IMR-90 (cell line): Measurements from ENCODE around the gene KRT16. TPM values are rescaled to one million over a fixed set of nuclear protein-coding genes. Genes with fewer than 3 reads are reported as not detected.

Experiments
- ATAC-seq: fragments of 200-7000 bp; cut with Tn5 transposase; 2 replicates; pipeline ENCODE4 v1.9.1; 2020; ENCODE audit warnings: low read depth, mild to moderate bottlenecking, moderate library complexity
- BruUV-seq: library from RNA; stranded (reverse); fragments of 400-500 nt; replicated peaks from 2 replicates; lab custom pipeline; 2021; lab: Mats Ljungman, UMichigan
- CTCF ChIA-PET: fragments of 300-600 bp; formaldehyde crosslinking; extraction: SDS; loops from one replicate; lab custom pipeline; 2021; ENCODE audit warnings: antibody characterized with exemption; lab: Yijun Ruan, JAX
- POLR2A ChIA-PET: fragments of 300-600 bp; sonication (Branson Sonifier 250); formaldehyde crosslinking; loops from one replicate; lab custom pipeline; 2022; ENCODE audit warnings: antibody characterized with exemption; ENCODE audit not compliant: unreplicated experiment; lab: Charles Lee
- DNase-seq: peaks from one replicate; pipeline ENCODE4 v3.0.0; 2013
- H2AFZ ChIP-seq: replicated peaks from 2 replicates; pipeline ENCODE3; 2013; ENCODE audit warnings: low read length, mild to moderate bottlenecking; ENCODE audit not compliant: poor library complexity
- H2AK5ac ChIP-seq: 2 replicates; pipeline ENCODE4 v1.6.1; 2013; ENCODE audit warnings: low read depth, low read length, inconsistent platforms
- H2AK9ac ChIP-seq: replicated peaks from 2 replicates; pipeline ENCODE3; 2013; ENCODE audit warnings: mild to moderate bottlenecking, low read depth, low read length, moderate library complexity; ENCODE audit not compliant: poor library complexity
- H2BK120ac ChIP-seq: 2 replicates; pipeline ENCODE4 v1.6.1; 2013; ENCODE audit warnings: low read depth, low read length, inconsistent platforms
- H2BK15ac ChIP-seq: 3 replicates; pipeline ENCODE4 v1.6.1; 2013; ENCODE audit warnings: low read depth, low read length, inconsistent platforms
- H2BK20ac ChIP-seq: 2 replicates; pipeline ENCODE4 v1.6.1; 2013; ENCODE audit warnings: low read depth, mild to moderate bottlenecking, inconsistent platforms, low read length, moderate library complexity
- H2BK5ac ChIP-seq: 2 replicates; pipeline ENCODE4 v1.6.1; 2013; ENCODE audit warnings: mild to moderate bottlenecking, low read depth, low read length, inconsistent platforms; ENCODE audit not compliant: poor library complexity, severe bottlenecking
- H3K14ac ChIP-seq: replicated peaks from 2 replicates; pipeline ENCODE4 v1.6.1; 2013; ENCODE audit warnings: low read depth, low read length, inconsistent platforms
- H3K18ac ChIP-seq: 2 replicates; pipeline ENCODE4 v1.6.1; 2013; ENCODE audit warnings: low read depth, low read length, control low read depth
- H3K23ac ChIP-seq: 2 replicates; pipeline ENCODE4 v1.6.1; 2013; ENCODE audit warnings: low read depth, low read length, inconsistent platforms
- H3K27ac ChIP-seq: 2 replicates; pipeline ENCODE4 v1.5.1; 2013; ENCODE audit warnings: mild to moderate bottlenecking, control low read depth, low read length; ENCODE audit not compliant: insufficient read depth
- H3K27me3 ChIP-seq: 2 replicates; pipeline ENCODE4 v1.6.1; 2013; ENCODE audit warnings: low read length; ENCODE audit not compliant: control insufficient read depth, insufficient read depth
- H3K36me3 ChIP-seq: 2 replicates; pipeline ENCODE4 v1.6.1; 2013; ENCODE audit warnings: low read length, mixed read lengths; ENCODE audit not compliant: control insufficient read depth, insufficient read depth
- H3K4ac ChIP-seq: 2 replicates; pipeline ENCODE4 v1.6.1; 2013; ENCODE audit warnings: low read depth, low read length, inconsistent platforms
- H3K4me1 ChIP-seq: 2 replicates; pipeline ENCODE4 v1.6.1; 2013; ENCODE audit warnings: low read length, mixed read lengths; ENCODE audit not compliant: control insufficient read depth, insufficient read depth
- H3K4me2 ChIP-seq: 2 replicates; pipeline ENCODE4 v1.6.1; 2013; ENCODE audit warnings: low read depth, mild to moderate bottlenecking, control low read depth, low read length, moderate library complexity
- H3K4me3 ChIP-seq: 2 replicates; pipeline ENCODE4 v1.5.1; 2013; ENCODE audit warnings: low read depth, mild to moderate bottlenecking, control low read depth, low read length, moderate library complexity; ENCODE audit not compliant: insufficient read depth
- H3K56ac ChIP-seq: 2 replicates; pipeline ENCODE4 v1.6.1; 2013; ENCODE audit warnings: low read length, inconsistent platforms; ENCODE audit not compliant: insufficient read depth; ENCODE audit errors: extremely low read depth
- H3K79me1 ChIP-seq, 2 experiments: 2 replicates each; pipeline ENCODE4 v1.6.1; 2013; ENCODE audit warnings: low read length in 2 of 2, inconsistent platforms in 1 of 2, low read depth in 1 of 2
- H3K9ac ChIP-seq: 2 replicates; pipeline ENCODE4 v1.6.1; 2013; ENCODE audit warnings: low read depth, low read length, control low read depth
- H3K9me1 ChIP-seq: 2 replicates; pipeline ENCODE4 v1.6.1; 2013; ENCODE audit warnings: low read length, inconsistent platforms; ENCODE audit not compliant: insufficient read depth
- H3K9me3 ChIP-seq: 2 replicates; pipeline ENCODE4 v1.6.1; 2013; ENCODE audit warnings: low read length; ENCODE audit not compliant: control insufficient read depth, insufficient read depth
- H4K20me1 ChIP-seq: 2 replicates; pipeline ENCODE4 v1.6.1; 2013; ENCODE audit warnings: low read length, inconsistent platforms; ENCODE audit not compliant: insufficient read depth
- H4K5ac ChIP-seq: 2 replicates; pipeline ENCODE4 v1.6.1; 2013; ENCODE audit warnings: mild to moderate bottlenecking, low read depth, low read length, control low read depth
- H4K8ac ChIP-seq, 2 experiments: 2 replicates each; pipeline ENCODE4 v1.6.1; 2013; ENCODE audit warnings: low read depth in 2 of 2, low read length in 2 of 2, control low read depth in 1 of 2, inconsistent platforms in 1 of 2
- H4K91ac ChIP-seq: 2 replicates; pipeline ENCODE4 v1.6.1; 2013; ENCODE audit warnings: low read depth, low read length, inconsistent platforms; ENCODE audit not compliant: insufficient read depth
- BHLHE40 ChIP-seq: fragments of 150-350 bp; IDR thresholded peaks from 2 replicates; pipeline ENCODE4 v1.6.1; 2016; ENCODE audit warnings: mild to moderate bottlenecking, low read depth, low read length
- CEBPB ChIP-seq: IDR thresholded peaks from 2 replicates; pipeline ENCODE4 v1.6.1; 2012; ENCODE audit warnings: low read depth, low read length, improper control_type of control experiment
- CHD1 ChIP-seq: IDR thresholded peaks from 2 replicates; pipeline ENCODE4 v1.6.1; 2012; ENCODE audit warnings: low read depth, low read length, improper control_type of control experiment
- FOS ChIP-seq: fragments of 150-350 bp; IDR thresholded peaks from 2 replicates; pipeline ENCODE4 v1.6.1; 2016; ENCODE audit warnings: low read depth, low read length
- MAFK ChIP-seq: IDR thresholded peaks from 2 replicates; pipeline ENCODE4 v1.6.1; 2012; ENCODE audit warnings: low read depth, low read length, improper control_type of control experiment
- MAZ ChIP-seq: IDR thresholded peaks from 2 replicates; pipeline ENCODE4 v1.6.1; 2012; ENCODE audit warnings: low read depth, mild to moderate bottlenecking, low read length, improper control_type of control experiment, moderate library complexity, borderline replicate concordance
- MXI1 ChIP-seq: IDR thresholded peaks from 2 replicates; pipeline ENCODE4 v1.6.1; 2012; ENCODE audit warnings: low read depth, mild to moderate bottlenecking, low read length, moderate library complexity, borderline replicate concordance
- NFE2L2 ChIP-seq: fragments of 150-350 bp; IDR thresholded peaks from 2 replicates; pipeline ENCODE4 v1.6.1; 2016; ENCODE audit warnings: low read depth, mild to moderate bottlenecking, low read length
- POLR2A ChIP-seq: IDR thresholded peaks from 2 replicates; pipeline ENCODE4 v1.6.1; 2012; ENCODE audit warnings: mild to moderate bottlenecking, low read depth, low read length
- RAD21 ChIP-seq: IDR thresholded peaks from 2 replicates; pipeline ENCODE4 v1.6.1; 2012; ENCODE audit warnings: low read length, improper control_type of control experiment
- RCOR1 ChIP-seq: IDR thresholded peaks from 2 replicates; pipeline ENCODE4 v1.6.1; 2012; ENCODE audit warnings: mild to moderate bottlenecking, low read length, improper control_type of control experiment; ENCODE audit not compliant: insufficient replicate concordance
- RFX5 ChIP-seq: IDR thresholded peaks from 2 replicates; pipeline ENCODE4 v1.8.0; 2012; ENCODE audit warnings: low read depth, mild to moderate bottlenecking, low read length, moderate library complexity
- SMC3 ChIP-seq: fragments of 150-350 bp; IDR thresholded peaks from 2 replicates; pipeline ENCODE4 v1.6.1; 2016; ENCODE audit warnings: low read depth, mild to moderate bottlenecking, antibody characterized with exemption, low read length, moderate library complexity
- WGBS, 2 experiments: methylation state at CpG; one replicate each; pipeline versions ENCODE4 v1.1.5 to v1.1.7; 2013; ENCODE audit warnings: missing lambda C conversion rate in 2 of 2; ENCODE audit not compliant: insufficient read length in 1 of 2; ENCODE audit errors: extremely low coverage in 2 of 2; 5-methylcytosine and 5-hydroxymethylcytosine counted together
- dilution Hi-C: fragments of 300-500 bp; cut with HindIII; formaldehyde crosslinking; loops from one replicate; pipeline ENCODE4 v1.14.3; 2018; ENCODE audit warnings: low sequenced_read_pairs; ENCODE audit not compliant: unreplicated experiment
- in situ Hi-C: fragments of 300-500 bp; cut with MboI; formaldehyde crosslinking; loops from 3 replicates; pipeline ENCODE4 v1.14.3; 2019; ENCODE audit warnings: low sequenced_read_pairs, inconsistent platforms, mixed read lengths
- intact Hi-C: fragments of 100-400 bp; cut with micrococcal nuclease; formaldehyde crosslinking; loops from 2 replicates; pipeline ENCODE4 v1.10.0; 2022
- polyA plus RNA-seq, 3 experiments: library from polyadenylated mRNA; depleted of rRNA; stranded (reverse); fragments of >200 nt; gene quantifications; 2 replicates each; pipeline ENCODE4 v1.2.3, GENCODE V29; 2012; ENCODE audit warnings: low replicate concordance in 1 of 3
- total RNA-seq: library from RNA; depleted of rRNA; stranded (reverse); fragments of >200 nt; gene quantifications from 2 replicates; pipeline ENCODE4 v1.2.3, GENCODE V29; 2012
- TF ChIP-seq, protein P1 (sequence below): conservative IDR thresholded peaks from 2 replicates; pipeline ENCODE4 v1.5.1; 2012; ENCODE audit warnings: mild to moderate bottlenecking, low read depth, low read length, improper control_type of control experiment
- TF ChIP-seq, protein P2 (sequence below): fragments of 150-350 bp; IDR thresholded peaks from 2 replicates; pipeline ENCODE4 v1.6.1; 2016; ENCODE audit warnings: low read depth, mild to moderate bottlenecking, low read length, moderate library complexity, borderline replicate concordance
- TF ChIP-seq, protein P3 (sequence below): fragments of 150-350 bp; IDR thresholded peaks from 2 replicates; pipeline ENCODE4 v1.6.1; 2017; ENCODE audit warnings: mild to moderate bottlenecking, antibody characterized with exemption, low read length, low read depth

The KRT16 gene
- total and polyA plus RNA-seq, 2 of the 4 experiments (the other 2 are of a cell fraction): not detected

DNA sequence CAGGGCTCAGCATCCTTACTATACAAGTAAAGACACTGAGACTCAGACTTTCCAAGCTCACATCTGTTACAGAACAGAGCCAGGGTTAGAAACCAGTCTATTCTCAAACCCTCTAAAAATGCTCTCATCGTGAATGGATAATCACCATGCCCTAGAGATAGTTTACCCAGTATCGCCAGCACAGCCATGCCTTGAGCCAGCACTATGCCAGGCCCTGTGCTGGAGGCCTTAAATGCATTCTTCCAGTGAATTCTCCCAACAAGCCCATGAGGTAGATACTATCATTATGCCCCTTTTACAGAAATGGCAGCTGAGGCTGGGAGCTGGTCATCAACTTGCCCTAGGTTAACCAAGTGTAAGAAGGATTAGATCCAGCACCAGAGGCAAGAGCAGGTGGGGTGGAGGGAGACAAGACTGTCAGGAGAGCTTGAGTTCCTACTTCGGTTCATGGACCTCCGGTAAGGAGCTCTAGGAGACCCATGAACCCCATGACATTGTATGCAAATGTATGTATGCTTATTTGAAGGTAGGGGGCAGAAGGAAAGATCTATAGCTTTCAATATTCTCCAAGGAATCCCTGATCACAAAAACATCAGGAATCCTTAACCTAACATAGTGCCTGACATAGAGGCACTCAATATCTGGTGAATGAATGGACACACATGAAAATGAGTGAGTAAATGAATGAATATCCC lies 31.1 kb downstream of the KRT16 start:
- H3K79me1 ChIP-seq: no peaks in the 10 kb centered on the region
- peaks cover 35% of the 10 kb centered on the region for H3K27me3 ChIP-seq
- H3K4me1 ChIP-seq: no peaks in the 10 kb centered on the region
- in situ Hi-C loops (no loop called here), intact Hi-C loops (no loop called here), dilution Hi-C loops (no loop called here)
- H3K56ac ChIP-seq: no peak overlapping the region
- no peak overlapping the region for H3K18ac ChIP-seq
- no peaks in the 10 kb centered on the region for H3K9me1 ChIP-seq
- no peak overlapping the region for H3K4me2 ChIP-seq
- BruUV-seq: no TSS peak
- DNase-seq: no peak
- no peak overlapping the region for H3K4me3 ChIP-seq
- no peak overlapping the region for H2BK20ac ChIP-seq
- POLR2A ChIA-PET: interaction anchor here (0.6 kb wide), 1 partner anchor 107 kb away, joined by 3 read pairs; no protein-coding TSS in a partner anchor
- TF ChIP-seq MXI1 (no peak), MAZ (no peak), SMC3 (no peak), MAFK (no peak), CEBPB (no peak), POLR2A (no peak), RAD21 (no peak), BHLHE40 (no peak), NFE2L2 (no peak), RFX5 (no peak), FOS (no peak), CHD1 (no peak), RCOR1 (no peak)
- TF ChIP-seq, protein P1, sequence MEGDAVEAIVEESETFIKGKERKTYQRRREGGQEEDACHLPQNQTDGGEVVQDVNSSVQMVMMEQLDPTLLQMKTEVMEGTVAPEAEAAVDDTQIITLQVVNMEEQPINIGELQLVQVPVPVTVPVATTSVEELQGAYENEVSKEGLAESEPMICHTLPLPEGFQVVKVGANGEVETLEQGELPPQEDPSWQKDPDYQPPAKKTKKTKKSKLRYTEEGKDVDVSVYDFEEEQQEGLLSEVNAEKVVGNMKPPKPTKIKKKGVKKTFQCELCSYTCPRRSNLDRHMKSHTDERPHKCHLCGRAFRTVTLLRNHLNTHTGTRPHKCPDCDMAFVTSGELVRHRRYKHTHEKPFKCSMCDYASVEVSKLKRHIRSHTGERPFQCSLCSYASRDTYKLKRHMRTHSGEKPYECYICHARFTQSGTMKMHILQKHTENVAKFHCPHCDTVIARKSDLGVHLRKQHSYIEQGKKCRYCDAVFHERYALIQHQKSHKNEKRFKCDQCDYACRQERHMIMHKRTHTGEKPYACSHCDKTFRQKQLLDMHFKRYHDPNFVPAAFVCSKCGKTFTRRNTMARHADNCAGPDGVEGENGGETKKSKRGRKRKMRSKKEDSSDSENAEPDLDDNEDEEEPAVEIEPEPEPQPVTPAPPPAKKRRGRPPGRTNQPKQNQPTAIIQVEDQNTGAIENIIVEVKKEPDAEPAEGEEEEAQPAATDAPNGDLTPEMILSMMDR: no peak
- TF ChIP-seq, protein P2, sequence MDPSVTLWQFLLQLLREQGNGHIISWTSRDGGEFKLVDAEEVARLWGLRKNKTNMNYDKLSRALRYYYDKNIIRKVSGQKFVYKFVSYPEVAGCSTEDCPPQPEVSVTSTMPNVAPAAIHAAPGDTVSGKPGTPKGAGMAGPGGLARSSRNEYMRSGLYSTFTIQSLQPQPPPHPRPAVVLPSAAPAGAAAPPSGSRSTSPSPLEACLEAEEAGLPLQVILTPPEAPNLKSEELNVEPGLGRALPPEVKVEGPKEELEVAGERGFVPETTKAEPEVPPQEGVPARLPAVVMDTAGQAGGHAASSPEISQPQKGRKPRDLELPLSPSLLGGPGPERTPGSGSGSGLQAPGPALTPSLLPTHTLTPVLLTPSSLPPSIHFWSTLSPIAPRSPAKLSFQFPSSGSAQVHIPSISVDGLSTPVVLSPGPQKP: no peak
- TF ChIP-seq, protein P3, sequence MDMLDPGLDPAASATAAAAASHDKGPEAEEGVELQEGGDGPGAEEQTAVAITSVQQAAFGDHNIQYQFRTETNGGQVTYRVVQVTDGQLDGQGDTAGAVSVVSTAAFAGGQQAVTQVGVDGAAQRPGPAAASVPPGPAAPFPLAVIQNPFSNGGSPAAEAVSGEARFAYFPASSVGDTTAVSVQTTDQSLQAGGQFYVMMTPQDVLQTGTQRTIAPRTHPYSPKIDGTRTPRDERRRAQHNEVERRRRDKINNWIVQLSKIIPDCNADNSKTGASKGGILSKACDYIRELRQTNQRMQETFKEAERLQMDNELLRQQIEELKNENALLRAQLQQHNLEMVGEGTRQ: no peak
- no peaks in the 10 kb centered on the region for H3K9me3 ChIP-seq
- no peak overlapping the region for H3K14ac ChIP-seq
- CTCF ChIA-PET: interaction anchor here (1.7 kb wide), 1 partner anchor 10 kb away, joined by 5 read pairs; no protein-coding TSS in a partner anchor
- no peak overlapping the region for H2AK5ac ChIP-seq
- H3K23ac ChIP-seq: no peak overlapping the region
- H2BK120ac ChIP-seq: no peak overlapping the region
- 50% methylated on average over 1 of the region's 4 CpGs; no CpG with 5 or more reads in 1 of the 2 experiments for WGBS, 2 experiments
- no peaks in the 10 kb centered on the region for H4K20me1 ChIP-seq
- no peak overlapping the region for H2AFZ ChIP-seq
- no peak overlapping the region for H4K5ac ChIP-seq
- H3K4ac ChIP-seq: no peak overlapping the region
- H3K9ac ChIP-seq: no peak overlapping the region
- H3K27ac ChIP-seq: no peak overlapping the region
- no peak overlapping the region for H2BK5ac ChIP-seq
- H2AK9ac ChIP-seq: no peak overlapping the region
- H4K91ac ChIP-seq: no peak overlapping the region
- no peak for ATAC-seq
- no peak overlapping the region for H4K8ac ChIP-seq
- no peak overlapping the region for H2BK15ac ChIP-seq
- H3K36me3 ChIP-seq: no peaks in the 10 kb centered on the region
